ENCODE measurements around the gene ADAMTS19.

Gene ADAMTS19

DNA sequence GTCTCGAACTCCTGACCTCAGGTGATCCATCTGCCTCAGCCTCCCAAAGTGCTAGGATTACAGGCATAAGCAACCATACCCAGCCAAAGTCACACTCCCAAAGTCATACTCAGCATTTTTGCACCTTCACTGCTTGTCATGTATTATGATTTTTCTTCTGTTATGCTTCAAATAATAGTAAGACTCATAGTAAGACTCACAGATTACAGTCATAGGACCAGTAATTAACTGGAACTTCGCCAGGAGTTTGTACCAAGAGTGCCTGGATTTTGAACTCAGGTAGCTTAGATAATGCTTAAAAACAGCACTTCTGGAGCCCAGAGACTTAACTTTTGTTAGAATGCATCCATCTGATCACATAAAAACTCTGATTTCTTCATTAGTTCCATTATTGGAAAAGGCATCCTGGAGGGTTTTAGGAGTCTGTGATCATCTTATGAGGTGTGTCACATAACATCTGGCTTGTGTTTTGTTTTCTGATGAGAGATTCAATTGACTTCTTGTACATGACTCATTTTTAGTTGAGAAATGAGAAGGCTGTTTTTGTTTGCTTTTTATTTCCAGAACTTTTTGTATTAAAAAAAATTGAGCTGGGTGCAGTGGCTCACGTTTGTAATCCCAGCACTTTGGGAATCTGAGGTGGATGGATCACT, 131.5 kb downstream of the ADAMTS19 start:
- Histone ChIP-seq H3K9me3 (no peaks in the 10 kb centered on the region), H3K36me3 (peaks cover 36% of the 10 kb centered on the region), H3K4me1 (peaks cover 8% of the 10 kb centered on the region; the same call in 1 of the 2 replicates), H3K4me3 (ENCODE audit: low read depth, low read length) (no peak overlapping the region), H3K27me3 (no peaks in the 10 kb centered on the region)
- no peak for DNase-seq
- TF ChIP-seq, protein P1, sequence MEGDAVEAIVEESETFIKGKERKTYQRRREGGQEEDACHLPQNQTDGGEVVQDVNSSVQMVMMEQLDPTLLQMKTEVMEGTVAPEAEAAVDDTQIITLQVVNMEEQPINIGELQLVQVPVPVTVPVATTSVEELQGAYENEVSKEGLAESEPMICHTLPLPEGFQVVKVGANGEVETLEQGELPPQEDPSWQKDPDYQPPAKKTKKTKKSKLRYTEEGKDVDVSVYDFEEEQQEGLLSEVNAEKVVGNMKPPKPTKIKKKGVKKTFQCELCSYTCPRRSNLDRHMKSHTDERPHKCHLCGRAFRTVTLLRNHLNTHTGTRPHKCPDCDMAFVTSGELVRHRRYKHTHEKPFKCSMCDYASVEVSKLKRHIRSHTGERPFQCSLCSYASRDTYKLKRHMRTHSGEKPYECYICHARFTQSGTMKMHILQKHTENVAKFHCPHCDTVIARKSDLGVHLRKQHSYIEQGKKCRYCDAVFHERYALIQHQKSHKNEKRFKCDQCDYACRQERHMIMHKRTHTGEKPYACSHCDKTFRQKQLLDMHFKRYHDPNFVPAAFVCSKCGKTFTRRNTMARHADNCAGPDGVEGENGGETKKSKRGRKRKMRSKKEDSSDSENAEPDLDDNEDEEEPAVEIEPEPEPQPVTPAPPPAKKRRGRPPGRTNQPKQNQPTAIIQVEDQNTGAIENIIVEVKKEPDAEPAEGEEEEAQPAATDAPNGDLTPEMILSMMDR (IDR thresholded peaks at IDR 0.05; ENCODE audit: low read depth, low read length), result no peak

DNA sequence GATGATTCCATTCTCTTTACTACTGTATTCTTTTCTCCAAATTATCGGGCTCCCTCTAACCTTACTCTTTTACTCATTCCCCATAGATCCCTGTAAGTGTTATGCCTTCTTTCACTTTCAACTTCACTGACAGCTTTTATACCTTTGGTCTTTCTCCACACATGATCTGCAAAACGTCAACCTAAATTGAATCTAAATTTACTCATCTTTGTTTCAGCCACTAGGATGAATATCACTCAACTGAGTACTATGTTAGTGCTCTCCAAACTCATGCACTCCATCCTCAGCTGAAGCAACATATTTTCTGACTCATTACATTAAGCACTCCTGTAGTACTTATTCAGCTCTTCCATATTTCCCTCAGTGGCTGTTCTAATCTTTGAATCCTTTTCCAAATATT, 133.4 kb downstream of the ADAMTS19 start:
- H3K27me3 ChIP-seq, result no peaks in the 10 kb centered on the region
- no peak for DNase-seq
- H3K9me3 ChIP-seq, result no peaks in the 10 kb centered on the region
- peaks cover 53% of the 10 kb centered on the region for H3K36me3 ChIP-seq
- no peak overlapping the region for H3K4me3 ChIP-seq (ENCODE audit: low read depth, low read length)
- TF ChIP-seq, protein P1 (IDR thresholded peaks at IDR 0.05; ENCODE audit: low read depth, low read length), result no peak
- peaks cover 8% of the 10 kb centered on the region; the same call in 1 of the 2 replicates for H3K4me1 ChIP-seq

DNA sequence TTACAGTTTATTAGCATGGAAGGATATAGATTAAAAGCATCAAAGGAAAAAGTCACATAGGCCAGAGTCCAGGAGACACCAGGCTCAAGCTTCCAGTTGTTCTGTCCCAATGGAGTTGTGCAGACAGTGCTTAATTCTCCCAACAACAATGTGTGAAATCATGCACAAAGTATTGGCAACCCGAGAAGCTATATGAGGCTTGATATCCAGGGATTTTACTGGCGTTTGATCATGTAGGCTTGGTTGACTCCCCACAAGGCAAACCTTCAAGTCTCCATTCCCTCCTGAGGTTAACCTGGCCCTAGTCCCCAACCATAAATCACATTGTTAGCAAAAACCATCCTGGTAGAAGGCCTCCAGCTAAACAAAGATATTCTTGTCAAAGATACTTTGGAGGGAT, 141.5 kb downstream of the ADAMTS19 start:
- no peaks in the 10 kb centered on the region for H3K27me3 ChIP-seq
- no peak overlapping the region for H3K4me3 ChIP-seq (ENCODE audit: low read depth, low read length)
- no peaks in the 10 kb centered on the region; the same call in 1 of the 2 replicates for H3K4me1 ChIP-seq
- TF ChIP-seq, protein P1 (IDR thresholded peaks at IDR 0.05; ENCODE audit: low read depth, low read length), result no peak
- peaks cover 74% of the 10 kb centered on the region for H3K36me3 ChIP-seq
- H3K9me3 ChIP-seq, result no peaks in the 10 kb centered on the region
- no peak for DNase-seq

DNA sequence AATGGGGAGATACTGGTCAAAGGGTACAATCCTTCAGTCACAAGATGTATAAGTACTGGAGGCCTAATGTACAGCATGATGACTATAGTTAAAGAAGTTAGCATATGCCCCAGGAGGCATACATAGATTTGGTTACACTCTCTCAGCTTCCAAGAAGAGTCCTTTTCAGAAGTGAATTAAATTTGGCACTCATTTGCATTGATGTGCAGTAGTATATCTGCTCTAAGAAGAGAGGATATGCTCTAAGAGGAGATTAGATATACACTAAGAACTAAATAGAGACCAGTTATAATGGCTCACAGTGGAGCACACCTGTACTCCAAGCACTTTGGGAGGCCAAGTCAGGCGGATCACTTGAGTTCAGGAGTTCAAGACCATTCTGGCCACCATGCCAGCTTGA, 148.3 kb downstream of the ADAMTS19 start:
- H3K4me3 ChIP-seq (ENCODE audit: low read depth, low read length), result no peak overlapping the region
- TF ChIP-seq, protein P1 (IDR thresholded peaks at IDR 0.05; ENCODE audit: low read depth, low read length), result no peak
- no peaks in the 10 kb centered on the region for H3K9me3 ChIP-seq
- H3K27me3 ChIP-seq, result no peaks in the 10 kb centered on the region
- no peaks in the 10 kb centered on the region for H3K4me1 ChIP-seq
- no peak for DNase-seq
- H3K36me3 ChIP-seq, result peaks cover 77% of the 10 kb centered on the region

DNA sequence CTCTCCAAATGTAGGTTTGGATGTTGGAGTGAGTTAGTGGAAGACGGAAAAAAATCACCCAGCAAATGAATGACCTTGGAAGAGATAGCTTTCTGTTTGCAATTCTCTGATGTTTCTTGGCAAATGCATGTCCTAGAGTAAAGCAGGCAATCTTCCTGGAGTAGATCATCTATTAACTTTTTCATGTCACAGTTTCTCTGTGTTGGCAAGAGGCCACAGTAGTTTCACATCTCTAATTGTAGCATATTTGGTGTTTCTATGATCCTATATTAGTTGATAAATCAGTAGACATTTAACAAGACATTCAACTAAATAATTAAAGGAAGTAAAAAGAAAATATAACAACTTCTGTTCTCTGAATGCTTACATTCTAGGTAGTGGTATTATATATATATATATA, 149.6 kb downstream of the ADAMTS19 start:
- H3K9me3 ChIP-seq, result no peaks in the 10 kb centered on the region
- H3K4me1 ChIP-seq, result no peaks in the 10 kb centered on the region
- no peak overlapping the region for H3K4me3 ChIP-seq (ENCODE audit: low read depth, low read length)
- TF ChIP-seq, protein P1 (IDR thresholded peaks at IDR 0.05; ENCODE audit: low read depth, low read length), result no peak
- no peaks in the 10 kb centered on the region for H3K27me3 ChIP-seq
- no peak for DNase-seq
- H3K36me3 ChIP-seq, result peaks cover 76% of the 10 kb centered on the region

DNA sequence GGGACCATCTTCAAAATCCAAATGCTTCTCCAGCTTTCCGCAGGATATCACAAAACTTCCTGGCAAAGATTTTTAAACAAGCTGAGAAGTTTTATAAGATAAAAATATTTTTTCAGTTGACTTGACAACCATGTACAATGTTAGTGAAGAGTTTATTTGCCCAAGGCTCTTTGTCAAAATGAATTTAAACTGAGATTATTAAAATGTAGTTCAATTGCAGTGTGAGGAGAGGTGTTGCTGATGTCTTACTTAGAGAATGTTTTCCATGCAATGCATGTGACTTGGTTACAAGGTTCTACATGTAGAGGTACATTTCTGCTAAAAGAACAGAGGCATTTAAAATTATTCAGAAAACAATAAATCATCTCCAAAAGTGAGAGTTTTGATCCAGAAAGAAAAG, 156.4 kb downstream of the ADAMTS19 start:
- Histone ChIP-seq H3K9me3 (no peaks in the 10 kb centered on the region), H3K4me1 (peaks cover 8% of the 10 kb centered on the region), H3K4me3 (ENCODE audit: low read depth, low read length) (no peak overlapping the region), H3K27me3 (no peaks in the 10 kb centered on the region), H3K36me3 (peaks cover 65% of the 10 kb centered on the region)
- DNase-seq, result no peak
- TF ChIP-seq, protein P1 (IDR thresholded peaks at IDR 0.05; ENCODE audit: low read depth, low read length), result no peak

Measured in BE2C (cell line).